ENCODE results near the gene NUDT21.

GRCh38 chr16:56420613-56421012, 30.5 kb downstream of the NUDT21 start:
- TF ChIP-seq CTCF (conservative IDR thresholded peaks at IDR 0.05; ENCODE audit: low read depth, low read length): no peak
- TF ChIP-seq EZH2phosphoT487 (IDR thresholded peaks at IDR 0.05; ENCODE audit: borderline replicate concordance, low read length): no peak
- TF ChIP-seq EZH2 (IDR thresholded peaks at IDR 0.05; ENCODE audit: low read length, unreplicated experiment): no peak

Measured in PC-3 (cell line).